HG03095 (cell line): ENCODE results near the gene RIPPLY3.
"Not testable (repeated sequence)": the region's sequence is repeated elsewhere in the genome, so short reads cannot be mapped to it uniquely, and the experiment has no call there.

Experiments
- ATAC-seq: cut with Tn5 transposase; IDR thresholded peaks from one replicate; pipeline ENCODE4 v1.9.1; 2021; ENCODE audit warnings: moderate library complexity; ENCODE audit not compliant: unreplicated experiment

The RIPPLY3 gene

GRCh38 chr21:36980280-36981048, 26.0 kb upstream of the RIPPLY3 start:
- ATAC-seq, result no peak

DNA sequence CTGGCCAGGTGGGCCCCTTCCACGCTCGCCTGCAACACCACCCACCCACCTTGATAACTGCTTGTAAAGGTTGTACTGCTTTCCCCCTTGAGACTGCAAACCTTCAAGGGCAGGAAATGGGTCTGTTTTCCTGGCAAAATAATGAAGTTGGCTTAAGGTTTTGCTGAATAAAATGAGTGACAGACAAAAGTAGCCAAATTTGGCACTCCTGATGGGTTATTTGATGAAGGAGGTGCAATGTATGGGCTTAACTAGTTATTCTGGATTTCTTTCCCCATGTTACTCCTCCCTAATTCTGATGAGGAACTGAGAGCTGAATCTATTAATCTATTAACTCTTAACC, 25.5 kb upstream of the RIPPLY3 start:
- no peak for ATAC-seq

DNA sequence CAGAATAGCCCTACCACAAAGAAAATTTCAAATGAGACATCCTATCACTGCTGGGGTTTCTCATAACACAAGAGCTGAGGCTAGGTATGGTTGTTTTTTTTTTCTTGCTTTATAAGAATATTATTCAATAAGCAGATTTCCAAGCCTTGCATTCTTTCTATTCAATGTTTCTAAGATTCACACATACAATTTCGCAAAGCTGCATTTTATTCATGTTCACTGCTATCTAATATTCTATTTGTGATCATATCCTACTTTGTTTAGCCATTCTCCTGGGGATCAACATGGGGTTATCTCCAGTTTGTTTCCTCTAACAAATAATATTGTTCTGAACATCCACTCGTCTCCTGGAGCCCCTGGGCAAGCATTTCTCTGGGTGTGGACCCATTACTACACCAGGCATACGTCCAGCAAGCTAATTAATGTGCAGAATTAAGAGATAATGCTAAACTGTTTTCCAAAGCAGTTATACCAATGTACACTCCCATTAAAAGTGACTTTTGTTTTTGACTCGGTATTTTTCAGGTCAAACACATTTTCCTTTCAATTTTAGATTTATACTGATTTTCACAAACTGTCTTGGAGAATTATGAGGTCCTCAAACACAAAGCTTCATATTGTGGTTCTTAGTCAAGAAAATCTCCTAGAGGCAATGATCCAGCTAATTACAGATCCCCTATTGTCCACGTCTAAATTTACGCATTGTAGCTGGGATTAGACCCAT, 24.4 kb upstream of the RIPPLY3 start:
- no peak for ATAC-seq

GRCh38 chr21:36985751-36986594, 20.5 kb upstream of the RIPPLY3 start:
- ATAC-seq, result no peak

GRCh38 chr21:36987845-36988244, 18.7 kb upstream of the RIPPLY3 start:
- ATAC-seq, result no peak

DNA sequence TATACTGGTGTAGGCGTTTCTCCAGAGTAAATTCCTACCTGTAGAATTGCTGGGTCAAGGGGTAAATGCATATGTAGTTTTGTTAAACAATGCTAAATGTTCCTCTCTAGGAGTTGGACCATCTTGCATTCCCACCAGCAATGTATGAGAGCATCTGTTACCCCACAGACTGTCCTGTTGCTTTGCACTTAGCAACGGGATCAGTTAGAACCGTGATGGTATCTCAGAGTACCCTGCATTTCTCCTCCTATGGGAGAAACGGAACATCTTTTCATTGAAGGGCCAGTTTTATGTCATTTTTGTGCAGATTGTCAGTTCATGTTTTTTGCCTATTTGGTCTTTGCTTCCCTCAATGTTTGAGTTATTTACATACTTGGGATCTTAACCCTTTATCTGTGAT, 18.0 kb upstream of the RIPPLY3 start:
- ATAC-seq, result no peak

DNA sequence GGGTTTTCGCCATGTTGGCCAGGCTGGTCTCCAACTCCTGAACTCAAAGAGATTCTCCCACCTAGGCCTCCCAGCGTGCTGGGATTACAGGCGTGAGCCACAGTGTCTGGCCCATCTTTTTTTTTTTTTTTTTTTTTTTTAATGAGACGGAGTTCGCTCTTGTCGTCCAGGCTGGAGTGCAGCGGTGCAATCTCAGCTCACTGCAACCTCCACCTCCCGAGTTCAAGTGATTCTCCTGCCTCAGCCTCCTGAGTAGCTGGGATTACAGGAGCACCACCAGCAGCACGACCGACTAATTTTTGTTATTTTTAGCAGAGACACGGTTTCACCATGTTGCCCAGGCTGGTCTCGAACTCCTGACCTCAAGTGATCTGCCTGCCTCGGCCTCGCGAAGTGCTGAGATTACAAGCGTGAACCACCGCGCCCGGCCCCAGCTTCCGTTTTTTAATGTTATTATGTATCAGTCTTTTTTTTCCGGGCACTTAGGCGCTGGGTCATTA, 17.3 kb upstream of the RIPPLY3 start:
- ATAC-seq, result not testable (repeated sequence)

GRCh38 chr21:36989699-36990507, 16.6 kb upstream of the RIPPLY3 start:
- ATAC-seq, result peak; percentile 89

DNA sequence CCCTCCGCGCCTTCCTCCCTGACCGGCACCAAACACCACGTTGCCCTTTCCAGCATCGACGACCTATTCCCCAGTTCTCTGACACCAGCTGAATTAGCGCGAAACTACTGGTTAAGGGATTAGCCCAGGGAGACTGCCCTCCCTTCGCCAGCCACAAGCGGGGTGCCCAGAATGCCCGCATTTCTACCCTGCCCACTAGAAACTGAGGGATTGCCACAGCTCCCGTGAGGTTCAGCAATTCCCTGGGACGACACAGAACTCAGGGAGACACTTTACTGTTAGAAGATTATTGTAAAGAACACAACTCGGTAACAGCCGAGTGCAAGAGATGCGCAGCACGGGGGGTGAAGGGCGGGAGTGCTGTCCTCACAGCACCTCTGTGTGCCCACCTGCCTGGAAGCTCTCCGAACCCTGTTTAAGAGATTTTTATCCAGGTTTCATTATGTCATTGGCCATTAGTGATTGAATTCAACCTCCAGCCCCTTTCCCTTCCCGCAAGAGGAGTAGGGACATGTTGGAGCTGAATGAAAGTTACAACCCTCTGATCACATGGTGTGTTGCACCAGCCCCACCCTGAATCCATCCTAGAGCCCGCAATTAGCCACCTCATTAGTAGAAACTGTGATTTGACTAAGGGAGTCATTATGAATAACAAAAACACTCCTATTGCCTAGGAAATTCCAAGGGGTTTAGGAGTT, 15.8 kb upstream of the RIPPLY3 start:
- ATAC-seq, result no peak

- ATAC-seq, result no peak
These were observed 13.8 kb upstream of the RIPPLY3 start for GRCh38 chr21:36992671-36993070.

- no peak for ATAC-seq
These were observed 11.9 kb upstream of the RIPPLY3 start for GRCh38 chr21:36994501-36995158.

- not testable (repeated sequence) for ATAC-seq
These were observed 11.2 kb upstream of the RIPPLY3 start for GRCh38 chr21:36995285-36995684.

GRCh38 chr21:36999131-36999898, 7.2 kb upstream of the RIPPLY3 start:
- no peak for ATAC-seq

GRCh38 chr21:37000381-37000780, 6.1 kb upstream of the RIPPLY3 start:
- no peak for ATAC-seq

- no peak for ATAC-seq
These were observed 5.1 kb upstream of the RIPPLY3 start for GRCh38 chr21:37001441-37001840.

- ATAC-seq, result not testable (repeated sequence)
These were observed 3.7 kb upstream of the RIPPLY3 start for GRCh38 chr21:37002851-37003250.

GRCh38 chr21:37003917-37004316, 2.6 kb upstream of the RIPPLY3 start:
- ATAC-seq, result not testable (repeated sequence)
